GM23338 (cell line): Measurements from ENCODE around the gene CCR8. TPM values are rescaled to one million over a fixed set of nuclear protein-coding genes. Genes with fewer than 3 reads are reported as not detected.

Experiments used
- ATAC-seq: fragments of 200-7000 bp; cut with Tn5 transposase; 3 replicates; pipeline ENCODE4 v1.9.1; 2020
- DNase-seq: peaks from one replicate; pipeline ENCODE4 v3.0.0-alpha.2; 2015; ENCODE audit warnings: low spot score
- H2AFZ ChIP-seq: fragments of 200-600 bp; sonication (generic); 2 replicates; pipeline ENCODE4 v1.8.0; 2016; ENCODE audit warnings: antibody characterized with exemption, mild to moderate bottlenecking, moderate library complexity
- H3F3A ChIP-seq: fragments of 200-600 bp; sonication (generic); replicated peaks from 2 replicates; pipeline ENCODE4 v1.8.0; 2017; ENCODE audit warnings: antibody characterized with exemption, mixed run types, low read depth
- H3K27ac ChIP-seq: fragments of 200-600 bp; sonication (generic); 2 replicates; pipeline ENCODE4 v1.6.1; 2016; ENCODE audit warnings: low read depth
- H3K27me3 ChIP-seq: fragments of 200-600 bp; sonication (generic); 2 replicates; pipeline ENCODE4 v1.8.0; 2016; ENCODE audit warnings: mild to moderate bottlenecking, mixed run types, moderate library complexity; ENCODE audit not compliant: insufficient read depth
- H3K36me3 ChIP-seq: fragments of 200-600 bp; sonication (generic); 2 replicates; pipeline ENCODE4 v1.8.0; 2016; ENCODE audit warnings: mild to moderate bottlenecking; ENCODE audit not compliant: insufficient read depth
- H3K4me1 ChIP-seq: fragments of 200-600 bp; sonication (generic); 2 replicates; pipeline ENCODE4 v1.8.0; 2016; ENCODE audit warnings: mild to moderate bottlenecking, moderate library complexity; ENCODE audit not compliant: insufficient read depth
- H3K4me2 ChIP-seq: fragments of 200-600 bp; sonication (generic); 2 replicates; pipeline ENCODE4 v1.7.1; 2017; ENCODE audit warnings: mixed run types
- H3K4me3 ChIP-seq: fragments of 200-600 bp; sonication (generic); 2 replicates; pipeline ENCODE4 v1.6.1; 2016; ENCODE audit warnings: mixed run types
- H3K79me2 ChIP-seq: fragments of 200-600 bp; sonication (generic); replicated peaks from 2 replicates; pipeline ENCODE4 v1.8.0; 2017; ENCODE audit warnings: mild to moderate bottlenecking; ENCODE audit not compliant: insufficient read depth
- H3K9me2 ChIP-seq: fragments of 200-600 bp; sonication (generic); 2 replicates; pipeline ENCODE4 v1.8.0; 2017; ENCODE audit not compliant: insufficient read depth
- H4K20me1 ChIP-seq: fragments of 200-600 bp; sonication (generic); replicated peaks from 2 replicates; pipeline ENCODE4 v1.8.0; 2017; ENCODE audit warnings: mild to moderate bottlenecking; ENCODE audit not compliant: insufficient read depth
- H3K27ac Mint-ChIP-seq: 2 replicates; pipeline ENCODE4 v1.8.0; 2020; ENCODE audit warnings: inconsistent platforms, mild to moderate bottlenecking, moderate library complexity, mixed read lengths
- H3K27me3 Mint-ChIP-seq: 3 replicates; pipeline ENCODE4 v1.8.0; 2022; ENCODE audit warnings: low read depth, mild to moderate bottlenecking, moderate library complexity, mixed read lengths, inconsistent platforms; ENCODE audit not compliant: insufficient read depth, poor library complexity
- H3K36me3 Mint-ChIP-seq: 3 replicates; pipeline ENCODE4 v1.8.0; 2021; ENCODE audit warnings: low read depth, mild to moderate bottlenecking, inconsistent platforms, moderate library complexity, mixed read lengths
- H3K4me1 Mint-ChIP-seq: 3 replicates; pipeline ENCODE4 v1.8.0; 2020; ENCODE audit warnings: mild to moderate bottlenecking, inconsistent platforms, mixed read lengths
- H3K4me3 Mint-ChIP-seq: 3 replicates; pipeline ENCODE4 v1.8.0; 2021; ENCODE audit warnings: moderate library complexity, mild to moderate bottlenecking, inconsistent platforms, mixed read lengths
- H3K9me3 Mint-ChIP-seq: 3 replicates; pipeline ENCODE4 v1.8.0; 2020; ENCODE audit warnings: moderate library complexity, mild to moderate bottlenecking, inconsistent platforms, mixed read lengths
- CREB1 ChIP-seq: fragments of 250-450 bp; sonication (Bioruptor Pico); IDR thresholded peaks from 2 replicates; pipeline ENCODE4 v1.5.0; 2020; ENCODE audit warnings: low read depth, mild to moderate bottlenecking, moderate library complexity
- CTCF ChIP-seq, 2 experiments: fragments of 200-600 bp in 1 of 2; sonication (generic) in 1 of 2; conservative IDR thresholded peaks; 2 replicates each; pipeline versions ENCODE4 v1.5.1 to v1.6.1; 2016 to 2017; ENCODE audit warnings: antibody characterized with exemption in 2 of 2, low read depth in 2 of 2, mild to moderate bottlenecking in 2 of 2, moderate library complexity in 1 of 2
- ETS1 ChIP-seq: IDR thresholded peaks from 2 replicates; pipeline ENCODE4 v1.6.1; 2016; ENCODE audit warnings: antibody characterized with exemption
- EZH2 ChIP-seq: fragments of 200-600 bp; sonication (generic); IDR thresholded peaks from one replicate; pipeline ENCODE4 v1.8.0; 2017; ENCODE audit warnings: antibody characterized with exemption, mild to moderate bottlenecking, low read depth; ENCODE audit not compliant: unreplicated experiment
- EZH2phosphoT487 ChIP-seq: fragments of 200-600 bp; sonication (generic); IDR thresholded peaks from one replicate; pipeline ENCODE4 v1.8.1; 2018; ENCODE audit warnings: antibody characterized with exemption; ENCODE audit not compliant: unreplicated experiment
- JUNB ChIP-seq: IDR thresholded peaks from one replicate; pipeline ENCODE4 v1.6.1; 2016; ENCODE audit warnings: antibody characterized with exemption; ENCODE audit not compliant: unreplicated experiment
- NANOG ChIP-seq: IDR thresholded peaks from 2 replicates; pipeline ENCODE4 v1.6.1; 2016; ENCODE audit warnings: antibody characterized with exemption, borderline replicate concordance
- POLR2AphosphoS5 ChIP-seq: IDR thresholded peaks from 2 replicates; pipeline ENCODE4 v1.6.1; 2016; ENCODE audit warnings: antibody characterized with exemption, low read depth
- REST ChIP-seq: IDR thresholded peaks from one replicate; pipeline ENCODE4 v1.6.1; 2018; ENCODE audit warnings: antibody characterized with exemption; ENCODE audit not compliant: unreplicated experiment
- STAT1 ChIP-seq: IDR thresholded peaks from one replicate; pipeline ENCODE4 v1.6.1; 2016; ENCODE audit warnings: antibody characterized with exemption; ENCODE audit not compliant: unreplicated experiment
- ZNF114 ChIP-seq: fragments of 250-450 bp; sonication (Bioruptor Pico); IDR thresholded peaks from 2 replicates; pipeline ENCODE4 v1.5.0; 2020; ENCODE audit warnings: mild to moderate bottlenecking, moderate library complexity
- ZNF331 ChIP-seq: fragments of 250-450 bp; sonication (Bioruptor Pico); IDR thresholded peaks from 2 replicates; pipeline ENCODE4 v1.5.0; 2020; ENCODE audit warnings: low read depth, mild to moderate bottlenecking, moderate library complexity
- ZNF462 ChIP-seq: fragments of 250-450 bp; sonication (Bioruptor Pico); IDR thresholded peaks from 2 replicates; pipeline ENCODE4 v1.5.0; 2020; ENCODE audit warnings: mild to moderate bottlenecking, moderate library complexity
- polyA plus RNA-seq: library from polyadenylated mRNA; unstranded; fragments of >200 nt; fragmentation: Nextera tagmentation; extraction: Ambion mirVana; gene quantifications from 2 replicates; pipeline ENCODE4 v1.2.1, GENCODE V29; 2016
- total RNA-seq: library from RNA; depleted of rRNA; stranded (reverse); fragments of >200 nt; shearing (Covaris generic); gene quantifications from 2 replicates; pipeline ENCODE4 v1.2.3, GENCODE V29; 2014

CCR8 gene
- total and polyA plus RNA-seq, 2 experiments from 2014 or later = 0.55 TPM; not detected in 1

- Mint-ChIP-seq H3K27ac (no peak overlapping the region), H3K9me3 (no peaks in the 10 kb centered on the region)
Measured at GRCh38 chr3:39338201-39338600, 8.7 kb downstream of the CCR8 start.

More at GRCh38 chr3:39338201-39338600, 8.7 kb downstream of the CCR8 start:
- Histone ChIP-seq H2AFZ (no peak overlapping the region), H3K4me2 (no peak overlapping the region; the same call in 1 of the 2 replicates), H3K4me3 (no peak overlapping the region), H4K20me1 (no peaks in the 10 kb centered on the region), H3K79me2 (no peaks in the 10 kb centered on the region), H3K4me1 (peaks cover 5% of the 10 kb centered on the region; the same call in 1 of the 2 replicates), H3F3A (no peaks in the 10 kb centered on the region), H3K27ac (no peak overlapping the region), H3K9me2 (peaks cover 13% of the 10 kb centered on the region; the same call in 1 of the 2 replicates), H3K36me3 (no peaks in the 10 kb centered on the region), H3K27me3 (no peaks in the 10 kb centered on the region)
- Mint-ChIP-seq H3K27me3 (peaks cover 4% of the 10 kb centered on the region), H3K36me3 (no peaks in the 10 kb centered on the region), H3K4me1 (peaks cover 6% of the 10 kb centered on the region; the same call in 2 of the 3 replicates), H3K4me3 (no peak overlapping the region)
- no peak for ATAC-seq
- TF ChIP-seq ZNF462 (CRISPR knock-in tag) = no peak
- TF ChIP-seq EZH2 = no peak
- TF ChIP-seq CTCF (conservative IDR thresholded peaks at IDR 0.05; ENCODE audit: low read depth in 2 of 2) = no peak
- no peak for TF ChIP-seq NANOG
- no peak for TF ChIP-seq JUNB
- no peak for TF ChIP-seq ZNF331 (CRISPR knock-in tag)
- TF ChIP-seq ETS1 = no peak
- TF ChIP-seq REST = no peak
- TF ChIP-seq EZH2phosphoT487 = no peak
- TF ChIP-seq POLR2AphosphoS5 = no peak
- TF ChIP-seq CREB1 (CRISPR knock-in tag) = no peak
- TF ChIP-seq ZNF114 = no peak
- TF ChIP-seq STAT1 = no peak
- no peak for DNase-seq
